Stimulated activated CD8-positive, alpha-beta memory T cell treated with anti-CD3 and anti-CD28 coated beads, Interleukin-7, amount 100 ng/mL, for 24 hours (primary cell): ENCODE data around the gene MRPL52.
"Not testable (repeated sequence)": the region's sequence is repeated elsewhere in the genome, so short reads cannot be mapped to it uniquely, and the experiment has no call there.

Source experiments
- DNase-seq: peaks from one replicate; pipeline ENCODE4 v3.0.0-alpha.2; 2020; ENCODE audit warnings: low read depth

Gene MRPL52

GRCh38 chr14:22839159-22839779, 9.6 kb downstream of the MRPL52 start:
- DNase-seq: no peak

- DNase-seq: no peak
These were observed 11.6 kb downstream of the MRPL52 start for GRCh38 chr14:22841311-22841710.

DNA sequence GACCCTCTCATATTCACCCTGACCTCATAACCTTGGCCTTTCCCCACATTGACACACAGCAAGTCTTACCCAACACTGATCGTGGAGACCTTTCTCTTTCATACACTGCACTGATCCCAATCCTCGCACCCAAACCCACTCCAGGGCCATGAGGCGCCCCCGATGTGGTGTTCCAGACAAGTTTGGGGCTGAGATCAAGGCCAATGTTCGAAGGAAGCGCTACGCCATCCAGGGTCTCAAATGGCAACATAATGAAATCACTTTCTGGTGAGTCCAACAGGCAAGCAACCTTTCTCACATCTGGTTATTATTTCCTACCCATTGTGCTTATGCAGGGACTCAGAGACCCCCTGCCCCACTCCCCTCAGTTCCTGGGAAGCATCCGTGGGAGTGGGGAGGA, 12.1 kb downstream of the MRPL52 start:
- no peak for DNase-seq

DNA sequence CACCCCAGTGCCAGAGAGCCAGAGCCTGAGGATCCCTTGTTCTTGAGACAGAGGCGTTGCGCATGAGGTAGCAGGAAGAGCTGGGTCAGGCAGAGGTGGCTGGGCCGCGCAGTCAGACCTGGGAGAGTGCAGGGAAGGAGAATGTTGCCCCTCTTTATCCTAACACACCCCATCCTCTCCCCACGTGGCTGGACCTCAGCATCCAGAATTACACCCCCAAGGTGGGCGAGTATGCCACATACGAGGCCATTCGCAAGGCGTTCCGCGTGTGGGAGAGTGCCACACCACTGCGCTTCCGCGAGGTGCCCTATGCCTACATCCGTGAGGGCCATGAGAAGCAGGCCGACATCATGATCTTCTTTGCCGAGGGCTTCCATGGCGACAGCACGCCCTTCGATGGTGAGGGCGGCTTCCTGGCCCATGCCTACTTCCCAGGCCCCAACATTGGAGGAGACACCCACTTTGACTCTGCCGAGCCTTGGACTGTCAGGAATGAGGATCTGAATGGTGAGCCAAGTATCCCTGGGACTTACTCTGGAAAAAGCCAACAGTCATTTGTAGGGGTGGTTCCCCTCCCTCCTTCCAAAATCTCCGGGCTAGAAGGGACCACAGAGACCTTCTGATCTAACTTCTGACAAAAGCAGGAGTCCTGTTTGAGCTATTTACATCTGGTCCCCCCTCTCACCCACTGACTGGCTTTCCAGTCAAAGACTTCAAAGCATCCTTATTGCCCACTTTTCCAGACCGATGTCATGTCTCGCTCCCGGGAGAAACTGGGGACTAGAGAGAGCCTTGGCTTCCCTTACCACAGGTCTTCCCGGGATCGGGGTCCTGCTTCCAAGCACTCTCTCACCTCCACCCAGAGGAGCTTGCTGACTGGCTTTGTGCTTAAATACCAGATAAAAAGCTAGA, 12.8 kb downstream of the MRPL52 start:
- no peak for DNase-seq

DNA sequence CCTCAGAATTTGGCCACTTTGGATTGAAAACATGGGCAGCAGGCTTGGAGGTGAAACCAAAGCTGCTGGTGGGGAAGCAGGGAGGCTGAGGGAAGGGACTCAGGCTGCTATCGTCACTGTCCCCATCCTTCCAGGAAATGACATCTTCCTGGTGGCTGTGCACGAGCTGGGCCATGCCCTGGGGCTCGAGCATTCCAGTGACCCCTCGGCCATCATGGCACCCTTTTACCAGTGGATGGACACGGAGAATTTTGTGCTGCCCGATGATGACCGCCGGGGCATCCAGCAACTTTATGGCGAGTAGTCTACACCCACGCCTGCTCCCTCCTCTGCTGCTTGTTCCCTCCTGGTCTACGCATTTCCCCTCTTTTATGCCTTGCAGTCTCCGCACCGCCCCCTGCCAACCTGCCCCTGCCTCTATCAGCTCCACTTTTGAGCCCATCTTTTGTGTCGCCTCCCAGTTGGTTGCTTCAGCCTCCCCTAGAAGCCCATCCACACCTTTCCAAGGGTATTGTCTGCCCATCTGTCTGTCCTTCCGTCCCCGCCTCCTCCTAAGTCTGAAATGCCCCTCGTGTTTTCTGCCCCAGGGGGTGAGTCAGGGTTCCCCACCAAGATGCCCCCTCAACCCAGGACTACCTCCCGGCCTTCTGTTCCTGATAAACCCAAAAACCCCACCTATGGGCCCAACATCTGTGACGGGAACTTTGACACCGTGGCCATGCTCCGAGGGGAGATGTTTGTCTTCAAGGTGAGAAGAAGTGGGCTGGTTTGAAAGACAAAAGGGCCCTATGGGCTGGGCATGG, 13.6 kb downstream of the MRPL52 start:
- DNase-seq: no peak

DNA sequence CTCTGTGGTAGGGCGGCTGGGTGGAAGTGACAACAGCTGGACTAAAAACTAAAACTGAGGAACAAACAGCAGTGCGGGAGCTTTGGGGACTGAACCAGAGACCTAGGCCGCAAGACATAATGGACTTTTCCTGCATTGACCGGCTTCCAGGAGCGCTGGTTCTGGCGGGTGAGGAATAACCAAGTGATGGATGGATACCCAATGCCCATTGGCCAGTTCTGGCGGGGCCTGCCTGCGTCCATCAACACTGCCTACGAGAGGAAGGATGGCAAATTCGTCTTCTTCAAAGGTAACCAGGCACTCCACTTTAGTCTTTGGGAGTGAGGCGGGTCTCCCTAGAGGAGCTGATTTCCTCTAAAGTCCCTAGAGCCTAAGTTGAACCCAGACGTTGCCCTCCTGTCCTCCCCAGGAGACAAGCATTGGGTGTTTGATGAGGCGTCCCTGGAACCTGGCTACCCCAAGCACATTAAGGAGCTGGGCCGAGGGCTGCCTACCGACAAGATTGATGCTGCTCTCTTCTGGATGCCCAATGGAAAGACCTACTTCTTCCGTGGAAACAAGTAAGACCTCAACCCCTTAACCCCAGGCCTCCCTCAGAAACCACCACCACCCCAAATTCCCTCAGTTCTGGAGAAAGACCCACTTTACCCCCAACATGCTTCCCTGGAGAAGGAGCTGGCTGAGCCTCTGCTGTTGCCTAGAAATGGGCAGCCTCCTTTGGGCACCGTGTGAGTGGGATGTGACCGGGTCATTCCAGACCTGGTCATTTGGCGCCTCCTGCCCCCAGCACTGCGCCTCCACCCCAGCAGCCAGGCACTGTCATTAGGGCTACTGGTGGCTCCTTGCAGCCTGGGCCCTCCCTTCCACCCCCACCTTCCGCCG, 14.8 kb downstream of the MRPL52 start:
- no peak for DNase-seq

GRCh38 chr14:22845103-22845394, 15.4 kb downstream of the MRPL52 start:
- no peak for DNase-seq

GRCh38 chr14:22845821-22846625, 16.3 kb downstream of the MRPL52 start:
- DNase-seq: no peak

- DNase-seq: no peak
These were observed 17.2 kb downstream of the MRPL52 start for GRCh38 chr14:22846811-22847307.

DNA sequence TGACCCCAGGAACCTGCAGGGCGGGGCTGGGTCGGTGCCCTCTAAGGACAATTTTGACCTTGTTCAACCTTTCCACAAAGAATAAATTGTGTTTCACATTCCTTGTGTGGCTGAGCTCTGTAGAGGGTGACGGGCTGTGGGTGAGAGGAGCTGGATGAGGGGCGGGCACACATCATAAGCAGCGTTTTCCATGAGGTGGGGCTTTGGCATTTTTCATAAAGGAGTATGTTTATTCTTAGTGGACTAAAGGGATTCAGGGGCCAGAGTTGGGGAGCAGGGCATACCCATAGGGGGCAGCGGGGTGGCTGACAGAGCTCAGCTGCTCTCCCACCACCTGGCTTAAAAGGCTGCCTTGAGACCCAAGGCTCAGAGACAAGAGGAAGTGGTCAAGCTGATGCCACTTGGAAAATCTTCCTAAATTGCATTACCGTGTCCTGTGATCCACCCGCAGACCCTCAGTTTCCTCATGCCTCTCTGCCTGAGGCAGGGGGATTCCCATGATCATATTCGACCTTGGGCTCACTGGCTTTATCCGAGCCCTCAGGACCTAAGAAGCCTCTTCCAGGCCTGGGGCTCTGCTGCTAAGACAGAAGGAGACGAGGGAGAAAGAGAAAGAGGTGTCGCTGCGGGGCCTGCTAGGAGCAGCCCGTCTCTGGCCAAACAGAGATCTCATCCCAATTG, 18.1 kb downstream of the MRPL52 start:
- no peak for DNase-seq

GRCh38 chr14:22848351-22849164, 18.9 kb downstream of the MRPL52 start:
- no peak for DNase-seq

DNA sequence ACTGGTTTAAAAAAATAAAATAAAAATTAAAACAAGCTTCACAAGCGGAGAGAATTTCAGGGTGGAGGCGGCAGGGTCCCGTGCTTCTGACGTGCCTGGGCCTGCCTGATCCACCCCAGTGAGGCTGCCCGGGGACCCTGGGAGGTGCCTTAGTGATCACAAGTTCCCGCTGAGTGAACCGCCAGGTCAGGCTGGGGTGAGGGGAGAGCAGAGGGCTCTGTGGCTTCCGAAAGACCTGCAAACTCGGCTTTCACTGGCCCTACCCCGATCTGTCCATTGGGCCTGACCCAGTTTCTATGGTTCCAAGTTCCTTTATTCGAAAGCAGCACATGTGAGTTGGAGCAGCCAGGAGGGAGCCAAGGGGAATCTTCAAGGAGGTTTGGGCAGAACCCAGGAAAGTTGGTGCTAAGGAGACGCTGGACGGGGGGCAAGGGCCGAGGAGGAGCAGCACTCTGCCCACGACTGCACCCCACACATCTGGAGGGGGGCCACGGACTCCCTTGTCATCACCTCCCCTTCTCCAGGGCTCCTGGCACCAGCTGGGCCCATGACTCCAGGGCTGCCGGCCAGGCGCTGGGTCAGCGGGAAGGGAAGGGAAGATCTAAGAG, 19.6 kb downstream of the MRPL52 start:
- no peak for DNase-seq

GRCh38 chr14:22850944-22851764, 21.5 kb downstream of the MRPL52 start:
- no peak for DNase-seq

DNA sequence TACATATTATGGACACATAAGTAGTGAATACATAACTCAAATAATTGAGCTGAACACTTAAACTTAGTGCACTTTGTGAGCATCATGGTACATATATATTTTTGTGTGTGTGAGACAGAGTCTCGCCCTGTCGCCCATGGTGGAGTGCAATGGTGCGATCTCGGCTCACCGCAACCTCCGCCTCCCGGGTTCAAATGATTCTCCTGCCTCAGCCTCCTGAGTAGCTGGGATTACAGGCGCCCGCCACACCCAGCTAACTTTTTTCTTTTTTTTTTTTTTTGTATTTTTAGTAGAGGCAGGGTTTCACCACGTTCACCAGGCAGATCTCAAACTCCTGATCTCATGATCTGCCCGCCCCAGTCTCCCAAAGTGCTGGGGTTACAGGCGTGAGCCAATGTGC, 22.5 kb downstream of the MRPL52 start:
- DNase-seq: not testable (repeated sequence)

GRCh38 chr14:22852599-22852939, 22.9 kb downstream of the MRPL52 start:
- no peak for DNase-seq

DNA sequence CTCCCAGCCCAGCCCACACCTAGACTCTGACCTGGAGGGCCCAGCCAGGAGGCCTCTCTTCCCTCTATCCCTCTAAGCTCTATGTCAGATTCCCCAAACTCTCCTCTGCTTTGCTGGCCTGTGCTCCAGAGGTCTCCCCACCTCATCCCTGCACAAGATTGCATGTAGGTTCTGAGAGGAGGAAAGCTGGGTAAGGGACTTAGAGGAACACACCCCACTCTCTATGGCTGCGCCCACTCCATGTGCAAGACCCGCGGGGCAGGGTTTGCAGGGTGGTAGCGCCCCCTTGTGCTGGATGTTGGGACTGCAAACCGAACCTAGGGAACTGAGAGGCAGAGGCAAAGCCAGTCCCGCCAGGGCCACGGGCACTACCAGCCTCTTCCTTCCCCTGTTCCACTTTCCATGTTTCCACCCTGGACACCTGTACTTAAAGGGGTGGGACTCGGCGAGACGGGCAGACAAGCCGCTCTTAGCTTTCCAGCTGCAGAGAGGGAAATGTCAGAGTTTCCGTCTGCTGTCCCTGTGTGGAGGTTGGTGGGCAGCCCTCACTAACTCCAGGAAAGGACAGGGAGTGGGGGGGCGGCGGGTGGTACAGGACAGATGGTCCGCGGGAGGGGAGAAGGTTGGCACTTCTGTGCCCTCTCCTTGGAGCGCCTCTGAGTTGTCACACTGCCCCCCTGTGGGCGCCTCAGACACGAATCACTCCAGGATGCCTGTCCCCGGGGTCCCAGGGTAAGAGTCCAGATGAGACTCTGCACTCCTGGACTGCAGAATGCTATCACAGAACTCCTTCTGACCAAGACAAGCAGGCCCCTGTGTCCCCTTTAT, 23.5 kb downstream of the MRPL52 start:
- DNase-seq: peak; percentile 97

DNA sequence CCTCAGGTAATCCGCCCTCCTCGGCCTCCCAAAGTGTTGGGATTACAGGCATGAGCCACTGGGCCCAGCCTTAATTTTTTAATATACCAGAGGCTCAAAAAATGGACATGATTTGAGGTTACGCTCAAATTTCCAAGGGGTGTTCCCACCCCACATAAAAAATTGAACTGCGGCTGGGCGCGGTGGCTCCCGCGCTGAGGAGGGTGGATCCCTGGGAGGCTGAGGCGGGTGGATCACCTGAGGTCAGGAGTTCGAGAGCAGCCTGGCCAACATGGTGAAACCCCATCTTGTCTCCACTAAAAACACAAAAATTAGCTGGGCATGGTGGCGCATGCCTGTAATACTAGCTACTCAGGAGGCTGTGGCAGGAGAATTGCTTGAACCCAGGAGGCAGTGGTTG, 24.6 kb downstream of the MRPL52 start:
- not testable (repeated sequence) for DNase-seq
